ENCODE results near the gene NSD2.
"Not testable (repeated sequence)": the region's sequence is repeated elsewhere in the genome, so short reads cannot be mapped to it uniquely, and the experiment has no call there.

NSD2 gene

GRCh38 chr4:1993718-1994516, 122.7 kb downstream of the NSD2 start:
- peaks cover 27% of the 10 kb centered on the region for H3K36me3 ChIP-seq (ENCODE audit: control insufficient read depth, insufficient read depth, low read length)
- not testable (repeated sequence) for H3K4me3 ChIP-seq (ENCODE audit: insufficient read depth, low read depth, low read length, poor library complexity, severe bottlenecking); H3K4me1 ChIP-seq (ENCODE audit: control insufficient read depth, insufficient read depth, low read length, poor library complexity, severe bottlenecking); H3K9me3 ChIP-seq (ENCODE audit: control insufficient read depth, low read length); H3K27me3 ChIP-seq (replicated peaks; ENCODE audit: control insufficient read depth, insufficient read depth, low read length, poor library complexity, severe bottlenecking); DNase-seq; H3K27ac ChIP-seq (ENCODE audit: insufficient read depth, low read length, poor library complexity, severe bottlenecking)

GRCh38 chr4:1994938-1995337, 123.7 kb downstream of the NSD2 start:
- Histone ChIP-seq H3K4me3 (ENCODE audit: insufficient read depth, low read depth, low read length, poor library complexity, severe bottlenecking) (no peak overlapping the region), H3K36me3 (ENCODE audit: control insufficient read depth, insufficient read depth, low read length) (peaks cover 18% of the 10 kb centered on the region), H3K27ac (ENCODE audit: insufficient read depth, low read length, poor library complexity, severe bottlenecking) (no peak overlapping the region), H3K27me3 (replicated peaks; ENCODE audit: control insufficient read depth, insufficient read depth, low read length, poor library complexity, severe bottlenecking) (no peaks in the 10 kb centered on the region), H3K4me1 (ENCODE audit: control insufficient read depth, insufficient read depth, low read length, poor library complexity, severe bottlenecking) (no peaks in the 10 kb centered on the region), H3K9me3 (ENCODE audit: control insufficient read depth, low read length) (no peaks in the 10 kb centered on the region)
- no peak for DNase-seq

GRCh38 chr4:1996866-1997611, 125.8 kb downstream of the NSD2 start:
- Histone ChIP-seq H3K27ac (ENCODE audit: insufficient read depth, low read length, poor library complexity, severe bottlenecking) (no peak overlapping the region), H3K36me3 (ENCODE audit: control insufficient read depth, insufficient read depth, low read length) (no peaks in the 10 kb centered on the region), H3K4me1 (ENCODE audit: control insufficient read depth, insufficient read depth, low read length, poor library complexity, severe bottlenecking) (no peaks in the 10 kb centered on the region), H3K4me3 (ENCODE audit: insufficient read depth, low read depth, low read length, poor library complexity, severe bottlenecking) (no peak overlapping the region), H3K27me3 (replicated peaks; ENCODE audit: control insufficient read depth, insufficient read depth, low read length, poor library complexity, severe bottlenecking) (no peaks in the 10 kb centered on the region), H3K9me3 (ENCODE audit: control insufficient read depth, low read length) (no peaks in the 10 kb centered on the region)
- DNase-seq: no peak

- DNase-seq: no peak
- Histone ChIP-seq H3K4me1 (ENCODE audit: control insufficient read depth, insufficient read depth, low read length, poor library complexity, severe bottlenecking) (no peaks in the 10 kb centered on the region), H3K4me3 (ENCODE audit: insufficient read depth, low read depth, low read length, poor library complexity, severe bottlenecking) (no peak overlapping the region), H3K36me3 (ENCODE audit: control insufficient read depth, insufficient read depth, low read length) (no peaks in the 10 kb centered on the region), H3K27ac (ENCODE audit: insufficient read depth, low read length, poor library complexity, severe bottlenecking) (no peak overlapping the region), H3K27me3 (replicated peaks; ENCODE audit: control insufficient read depth, insufficient read depth, low read length, poor library complexity, severe bottlenecking) (no peaks in the 10 kb centered on the region), H3K9me3 (ENCODE audit: control insufficient read depth, low read length) (no peaks in the 10 kb centered on the region)
Observed at GRCh38 chr4:1997712-1998111, 126.5 kb downstream of the NSD2 start.

GRCh38 chr4:1998296-1998695, 127.1 kb downstream of the NSD2 start:
- Histone ChIP-seq H3K4me1 (ENCODE audit: control insufficient read depth, insufficient read depth, low read length, poor library complexity, severe bottlenecking) (no peaks in the 10 kb centered on the region), H3K27ac (ENCODE audit: insufficient read depth, low read length, poor library complexity, severe bottlenecking) (no peak overlapping the region), H3K4me3 (ENCODE audit: insufficient read depth, low read depth, low read length, poor library complexity, severe bottlenecking) (no peak overlapping the region), H3K36me3 (ENCODE audit: control insufficient read depth, insufficient read depth, low read length) (peaks cover 4% of the 10 kb centered on the region), H3K27me3 (replicated peaks; ENCODE audit: control insufficient read depth, insufficient read depth, low read length, poor library complexity, severe bottlenecking) (no peaks in the 10 kb centered on the region), H3K9me3 (ENCODE audit: control insufficient read depth, low read length) (no peaks in the 10 kb centered on the region)
- no peak for DNase-seq

GRCh38 chr4:1999308-1999707, 128.1 kb downstream of the NSD2 start:
- H3K36me3 ChIP-seq (ENCODE audit: control insufficient read depth, insufficient read depth, low read length); H3K27me3 ChIP-seq (replicated peaks; ENCODE audit: control insufficient read depth, insufficient read depth, low read length, poor library complexity, severe bottlenecking); H3K4me1 ChIP-seq (ENCODE audit: control insufficient read depth, insufficient read depth, low read length, poor library complexity, severe bottlenecking); H3K27ac ChIP-seq (ENCODE audit: insufficient read depth, low read length, poor library complexity, severe bottlenecking); DNase-seq; H3K9me3 ChIP-seq (ENCODE audit: control insufficient read depth, low read length); H3K4me3 ChIP-seq (ENCODE audit: insufficient read depth, low read depth, low read length, poor library complexity, severe bottlenecking): not testable (repeated sequence)

- peaks cover 10% of the 10 kb centered on the region for H3K36me3 ChIP-seq (ENCODE audit: control insufficient read depth, insufficient read depth, low read length)
- not testable (repeated sequence) for H3K27me3 ChIP-seq (replicated peaks; ENCODE audit: control insufficient read depth, insufficient read depth, low read length, poor library complexity, severe bottlenecking); DNase-seq; H3K27ac ChIP-seq (ENCODE audit: insufficient read depth, low read length, poor library complexity, severe bottlenecking); H3K4me1 ChIP-seq (ENCODE audit: control insufficient read depth, insufficient read depth, low read length, poor library complexity, severe bottlenecking); H3K9me3 ChIP-seq (ENCODE audit: control insufficient read depth, low read length); H3K4me3 ChIP-seq (ENCODE audit: insufficient read depth, low read depth, low read length, poor library complexity, severe bottlenecking)
Observed at GRCh38 chr4:2003361-2003760, 132.2 kb downstream of the NSD2 start.

GRCh38 chr4:2006367-2006766, 135.2 kb downstream of the NSD2 start:
- Histone ChIP-seq H3K4me3 (ENCODE audit: insufficient read depth, low read depth, low read length, poor library complexity, severe bottlenecking) (no peak overlapping the region), H3K36me3 (ENCODE audit: control insufficient read depth, insufficient read depth, low read length) (peaks cover 10% of the 10 kb centered on the region), H3K27ac (ENCODE audit: insufficient read depth, low read length, poor library complexity, severe bottlenecking) (no peak overlapping the region), H3K9me3 (ENCODE audit: control insufficient read depth, low read length) (no peaks in the 10 kb centered on the region), H3K4me1 (ENCODE audit: control insufficient read depth, insufficient read depth, low read length, poor library complexity, severe bottlenecking) (peaks cover 15% of the 10 kb centered on the region), H3K27me3 (replicated peaks; ENCODE audit: control insufficient read depth, insufficient read depth, low read length, poor library complexity, severe bottlenecking) (no peaks in the 10 kb centered on the region)
- DNase-seq: no peak

- Histone ChIP-seq H3K36me3 (ENCODE audit: control insufficient read depth, insufficient read depth, low read length) (peaks cover 10% of the 10 kb centered on the region), H3K4me3 (ENCODE audit: insufficient read depth, low read depth, low read length, poor library complexity, severe bottlenecking) (peak overlapping the region; percentile 94), H3K27ac (ENCODE audit: insufficient read depth, low read length, poor library complexity, severe bottlenecking) (no peak overlapping the region), H3K27me3 (replicated peaks; ENCODE audit: control insufficient read depth, insufficient read depth, low read length, poor library complexity, severe bottlenecking) (no peaks in the 10 kb centered on the region), H3K4me1 (ENCODE audit: control insufficient read depth, insufficient read depth, low read length, poor library complexity, severe bottlenecking) (peaks cover 15% of the 10 kb centered on the region), H3K9me3 (ENCODE audit: control insufficient read depth, low read length) (no peaks in the 10 kb centered on the region)
- no peak for DNase-seq
Observed at GRCh38 chr4:2006956-2007653, 135.9 kb downstream of the NSD2 start.
